ENCODE data around the gene LUC7L3.

The LUC7L3 gene

GRCh38 chr17:50681263-50682200, 37.9 kb upstream of the LUC7L3 start (continued):
- TF ChIP-seq MYNN (tag by site-specific recombination; IDR thresholded peaks at IDR 0.05; ENCODE audit: borderline replicate concordance) (no peak), ZNF23 (tag by site-specific recombination; IDR thresholded peaks at IDR 0.05; ENCODE audit: borderline replicate concordance) (no peak), ZNF76 (tag by site-specific recombination; IDR thresholded peaks at IDR 0.05; ENCODE audit: borderline replicate concordance, low read depth) (no peak), MZF1 (tag by site-specific recombination; IDR thresholded peaks at IDR 0.05; ENCODE audit: borderline replicate concordance) (no peak), ZNF514 (tag by site-specific recombination; IDR thresholded peaks at IDR 0.05) (no peak), ZNF707 (tag by site-specific recombination; IDR thresholded peaks at IDR 0.05) (no peak), ZNF48 (tag by site-specific recombination; IDR thresholded peaks at IDR 0.05) (no peak), ZNF214 (tag by site-specific recombination; IDR thresholded peaks at IDR 0.05; ENCODE audit: borderline replicate concordance) (no peak), ZNF518A (tag by site-specific recombination; conservative IDR thresholded peaks at IDR 0.05; ENCODE audit: low read depth) (no peak), ZNF37A (tag by site-specific recombination; IDR thresholded peaks at IDR 0.05) (no peak), PRDM1 (tag by site-specific recombination; IDR thresholded peaks at IDR 0.05) (peak; percentile 93), GLI4 (tag by site-specific recombination; IDR thresholded peaks at IDR 0.05) (no peak), ZNF677 (tag by site-specific recombination; IDR thresholded peaks at IDR 0.05) (no peak), ZNF654 (tag by site-specific recombination; IDR thresholded peaks at IDR 0.05; ENCODE audit: low read depth) (peak; percentile 72), ZNF623 (tag by site-specific recombination; IDR thresholded peaks at IDR 0.05) (no peak), ZNF394 (tag by site-specific recombination; IDR thresholded peaks at IDR 0.05; ENCODE audit: borderline replicate concordance) (no peak), ZNF26 (tag by site-specific recombination; IDR thresholded peaks at IDR 0.05) (no peak), SP3 (tag by site-specific recombination; IDR thresholded peaks at IDR 0.05) (peak; percentile 35; the same call in 1 of the 2 replicates), YY1 (tag by site-specific recombination; IDR thresholded peaks at IDR 0.05) (peak; percentile 47), ZNF335 (tag by site-specific recombination; conservative IDR thresholded peaks at IDR 0.05) (peak; percentile 81), ZEB2 (tag by site-specific recombination; IDR thresholded peaks at IDR 0.05) (no peak), HOXC10 (CRISPR knock-in tag; IDR thresholded peaks at IDR 0.05) (no peak), ZBTB48 (tag by site-specific recombination; IDR thresholded peaks at IDR 0.05) (no peak), KLF16 (tag by site-specific recombination; IDR thresholded peaks at IDR 0.05) (no peak), EGR2 (tag by site-specific recombination; IDR thresholded peaks at IDR 0.05; ENCODE audit: low read depth) (no peak), ZFP69B (tag by site-specific recombination; IDR thresholded peaks at IDR 0.05) (no peak), ZNF362 (tag by site-specific recombination; IDR thresholded peaks at IDR 0.05) (no peak), SETDB1 (IDR thresholded peaks at IDR 0.05; ENCODE audit: insufficient read length, low read length) (no peak), ZNF114 (tag by site-specific recombination; IDR thresholded peaks at IDR 0.05) (no peak), ZNF558 (tag by site-specific recombination; IDR thresholded peaks at IDR 0.05) (no peak), ZFHX2 (tag by site-specific recombination; conservative IDR thresholded peaks at IDR 0.05) (no peak), ZNF140 (tag by site-specific recombination; IDR thresholded peaks at IDR 0.05) (no peak), ZNF391 (tag by site-specific recombination; IDR thresholded peaks at IDR 0.05; ENCODE audit: borderline replicate concordance, low read depth) (no peak), ZNF658 (tag by site-specific recombination; IDR thresholded peaks at IDR 0.05) (no peak)
